NCI-H1930 (cell line): Measurements from ENCODE around the gene WNT7A.
"Not testable (repeated sequence)": the region's sequence is repeated elsewhere in the genome, so short reads cannot be mapped to it uniquely, and the experiment has no call there.

Experiments
- DNase-seq, 2 experiments: peaks; one replicate each; lab custom pipeline; 2025; lab: John Stamatoyannopoulos, UW

The WNT7A gene

DNA sequence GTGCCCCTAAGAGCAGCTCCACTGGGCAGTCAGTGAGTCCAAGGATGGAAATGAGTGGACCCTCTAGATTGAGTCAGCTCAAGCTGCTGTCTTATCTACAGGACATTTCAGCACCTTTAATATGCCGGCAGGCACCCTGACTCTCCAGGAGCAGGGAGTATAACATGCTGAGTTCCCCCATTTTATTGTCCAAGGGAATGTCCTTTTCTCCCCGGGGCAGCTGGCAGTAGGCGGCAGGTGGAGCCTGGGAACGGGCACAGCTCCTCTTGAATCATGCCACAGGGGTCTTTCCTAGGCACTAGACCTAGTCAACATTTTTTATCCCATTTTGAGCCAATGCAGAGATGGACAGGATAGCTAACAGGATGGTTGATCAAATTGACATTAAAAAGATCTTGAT, 14.8 kb downstream of the WNT7A start:
- DNase-seq: no peak

DNA sequence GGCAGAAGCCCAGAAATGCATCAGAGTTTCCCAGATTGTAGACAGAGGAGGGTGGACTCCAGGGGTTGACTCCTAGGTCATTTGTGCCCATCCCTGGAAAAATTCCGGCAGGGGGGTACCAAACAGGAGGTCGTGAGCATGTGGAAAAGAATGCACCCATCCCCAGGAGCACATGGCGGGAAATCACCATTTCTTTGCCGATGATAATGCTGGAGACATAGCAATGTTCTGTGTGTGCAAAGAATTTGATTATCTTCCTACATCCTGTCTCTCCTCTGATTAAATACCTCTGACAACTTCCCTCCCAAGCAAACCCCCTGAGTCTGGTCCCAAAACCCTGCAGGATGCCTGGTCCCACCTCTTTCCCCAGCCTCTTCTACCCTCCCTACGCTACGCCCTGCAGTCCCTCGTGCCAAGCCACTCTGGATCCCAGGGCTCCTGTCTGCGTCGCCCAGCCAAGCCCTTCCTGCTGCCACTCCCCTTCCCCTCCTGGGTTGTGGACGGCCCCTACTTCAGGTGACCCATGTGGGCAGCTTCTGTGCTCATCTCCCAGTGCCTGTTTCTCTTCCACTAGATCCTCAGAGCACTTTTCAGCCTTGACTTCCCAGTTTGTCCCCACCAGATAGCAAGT, 15.8 kb downstream of the WNT7A start:
- DNase-seq: no peak

DNA sequence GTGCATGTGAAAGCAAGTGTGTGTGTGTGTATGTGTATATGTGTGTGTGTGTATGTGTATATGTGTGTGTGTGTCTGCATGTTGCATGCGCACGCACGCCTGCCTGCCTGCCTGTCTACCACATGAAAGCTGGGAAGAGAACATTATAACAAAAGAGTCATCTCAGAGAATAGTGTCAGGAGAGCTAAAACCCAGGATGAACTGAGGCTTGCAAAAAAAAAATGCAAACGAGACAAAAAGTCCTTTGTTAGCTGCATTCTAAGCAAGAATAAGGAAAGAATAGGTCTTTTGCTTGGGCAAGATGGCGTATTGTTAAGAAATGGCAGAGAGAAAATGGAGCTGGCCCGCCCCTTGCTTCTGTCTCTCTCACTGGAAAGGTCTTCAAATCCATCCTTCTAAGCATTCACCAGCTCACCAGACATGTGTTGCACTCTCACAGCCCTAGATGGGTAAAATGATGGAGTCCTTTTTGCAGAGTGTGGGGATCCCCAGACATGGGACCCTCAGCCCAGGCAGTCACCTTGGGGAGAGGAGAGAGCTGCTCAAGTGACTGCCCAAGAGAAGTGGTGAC, 16.4 kb downstream of the WNT7A start:
- no peak for DNase-seq

DNA sequence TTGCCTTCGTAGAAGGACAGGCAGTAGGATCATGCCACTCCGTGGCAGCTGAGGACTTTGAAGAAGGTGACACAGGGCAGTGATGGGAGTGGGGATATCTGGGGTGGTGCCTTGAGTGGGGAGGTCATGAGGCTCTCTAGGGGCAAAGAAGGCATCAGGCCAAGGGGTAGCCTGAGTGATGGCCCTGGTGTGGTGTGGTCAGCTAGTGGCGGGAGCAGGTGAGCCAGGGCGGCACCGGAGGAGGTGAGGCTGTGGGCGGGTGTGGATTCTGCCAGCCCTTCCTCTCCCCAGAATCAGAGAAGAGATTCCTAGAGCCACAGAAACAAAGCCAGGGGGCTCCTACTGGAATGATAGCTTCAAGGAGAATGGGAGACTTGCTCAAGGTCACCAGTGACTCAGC, 18.4 kb downstream of the WNT7A start:
- DNase-seq: no peak

DNA sequence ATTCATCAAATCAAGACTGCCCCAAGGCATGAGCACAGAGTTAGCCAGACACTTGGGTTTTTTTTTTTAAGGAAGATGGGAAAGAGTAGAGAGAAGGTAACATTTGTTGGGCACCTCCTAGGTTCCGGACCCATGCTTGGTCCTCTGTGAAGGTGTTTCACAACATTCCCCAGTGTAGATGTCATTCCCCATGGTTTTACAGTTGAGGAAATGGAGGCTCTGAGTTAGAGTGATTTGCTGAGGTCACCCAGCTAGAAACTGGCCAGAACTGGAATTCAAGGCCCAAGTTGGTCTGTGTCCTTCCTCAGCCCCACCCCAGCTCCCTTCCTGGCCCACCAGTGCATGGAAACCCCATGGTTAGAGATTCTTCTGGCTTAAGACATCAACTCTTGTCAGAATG, 19.9 kb downstream of the WNT7A start:
- no peak for DNase-seq

DNA sequence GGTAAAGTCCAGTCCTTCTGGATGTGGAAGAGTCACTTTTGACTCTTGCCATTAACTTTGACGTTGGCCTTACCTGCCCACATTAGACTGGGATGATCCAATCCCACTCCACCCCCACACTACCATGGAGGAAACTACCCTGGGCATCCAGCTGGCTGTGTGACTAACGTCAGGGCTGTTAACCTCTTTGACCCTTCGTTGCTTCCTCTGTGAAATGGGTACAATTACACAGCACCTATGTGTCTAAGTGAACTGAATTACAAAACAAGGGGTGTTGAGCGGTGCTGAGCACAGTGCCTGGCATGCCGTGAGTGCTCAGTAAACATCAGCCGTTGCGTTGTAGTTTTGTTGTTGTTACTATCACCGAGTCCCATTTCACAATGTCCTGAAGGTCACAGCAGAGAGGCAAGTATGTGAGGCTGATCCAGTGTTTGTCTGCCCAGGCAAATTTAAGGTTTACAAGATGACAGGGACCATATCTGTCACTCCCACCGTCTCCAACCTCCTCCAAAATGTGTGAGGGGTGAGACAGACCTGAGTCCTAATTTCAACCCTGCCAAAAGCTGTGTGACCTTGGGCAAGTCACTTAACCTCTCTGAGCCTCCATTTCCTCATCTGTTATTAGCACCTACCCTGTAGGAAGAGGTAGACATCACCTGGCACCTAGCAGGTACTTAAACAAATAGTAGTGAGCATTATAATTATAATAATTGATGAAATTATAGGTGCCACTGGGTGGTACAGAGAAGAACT, 20.9 kb downstream of the WNT7A start:
- DNase-seq: no peak

DNA sequence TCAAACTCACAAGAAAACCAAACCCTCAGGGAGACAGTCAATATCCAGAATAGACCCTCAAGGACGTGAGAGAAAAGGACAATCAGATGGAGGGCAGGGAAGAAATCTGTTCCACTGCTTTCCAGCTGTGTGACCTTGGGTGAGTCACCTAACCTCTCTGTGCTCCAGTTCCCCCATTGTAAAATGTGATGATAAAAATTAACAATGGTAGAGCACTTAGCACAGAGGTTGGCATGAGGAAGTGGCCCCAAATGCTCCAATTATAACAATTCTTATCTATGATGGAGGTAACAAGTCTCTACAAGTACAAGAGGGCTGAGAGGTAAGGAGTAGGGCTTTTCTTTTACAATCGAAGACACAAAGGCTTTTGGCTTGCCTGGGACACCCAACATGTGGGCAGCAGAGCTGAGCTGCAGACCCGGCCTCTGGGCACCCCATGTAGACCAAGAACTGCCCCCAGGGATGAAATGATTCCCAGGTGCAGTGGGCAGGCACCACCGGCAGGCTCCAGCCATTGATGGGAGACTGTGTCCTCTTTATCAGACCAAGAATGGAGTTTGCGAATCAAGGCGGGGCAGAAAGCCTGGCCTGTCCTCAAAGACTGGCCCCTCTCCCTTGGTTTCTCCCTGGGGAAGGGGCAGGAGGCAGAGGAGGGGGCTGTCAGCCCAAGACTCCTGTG, 22.0 kb downstream of the WNT7A start:
- no peak for DNase-seq

DNA sequence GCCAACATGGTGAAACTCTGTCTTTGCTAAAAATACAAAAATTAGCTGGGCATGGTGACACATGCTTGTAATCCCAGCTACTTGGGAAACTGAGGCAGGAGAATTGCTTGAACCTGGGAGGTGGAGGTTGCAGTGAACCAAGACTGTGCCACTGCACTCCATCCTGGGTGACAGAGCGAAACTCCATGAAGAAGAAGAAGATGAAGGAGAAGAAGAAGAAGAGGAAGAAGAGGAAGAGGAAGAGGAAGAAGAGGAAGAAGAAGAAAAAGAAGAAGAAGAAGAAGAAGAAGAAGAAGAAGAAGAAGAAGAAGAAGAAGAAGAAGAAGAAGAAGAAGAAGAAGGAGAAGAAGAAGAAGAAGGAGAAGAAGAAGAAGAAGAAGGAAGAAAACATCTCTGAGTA, 23.2 kb downstream of the WNT7A start:
- not testable (repeated sequence) for DNase-seq

DNA sequence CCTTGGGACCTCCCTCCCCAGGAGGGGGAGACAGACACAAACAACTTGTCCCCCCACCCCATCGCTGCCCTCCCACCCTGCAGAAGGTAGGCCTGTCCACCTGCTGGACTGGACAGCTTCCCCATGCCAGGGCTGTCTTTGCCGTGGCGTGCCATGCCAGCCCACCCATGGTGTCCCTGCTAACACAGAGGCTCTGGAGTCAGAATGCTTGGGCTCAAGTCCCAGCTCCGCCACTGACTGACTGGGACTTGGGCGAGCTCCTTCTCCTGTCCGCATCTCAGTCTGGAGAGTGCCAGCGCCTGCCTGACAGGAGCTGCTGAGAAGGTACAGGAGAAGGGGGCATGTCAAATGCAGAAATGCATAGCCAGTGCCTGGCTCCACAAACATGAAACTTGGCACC, 23.9 kb downstream of the WNT7A start:
- no peak for DNase-seq

DNA sequence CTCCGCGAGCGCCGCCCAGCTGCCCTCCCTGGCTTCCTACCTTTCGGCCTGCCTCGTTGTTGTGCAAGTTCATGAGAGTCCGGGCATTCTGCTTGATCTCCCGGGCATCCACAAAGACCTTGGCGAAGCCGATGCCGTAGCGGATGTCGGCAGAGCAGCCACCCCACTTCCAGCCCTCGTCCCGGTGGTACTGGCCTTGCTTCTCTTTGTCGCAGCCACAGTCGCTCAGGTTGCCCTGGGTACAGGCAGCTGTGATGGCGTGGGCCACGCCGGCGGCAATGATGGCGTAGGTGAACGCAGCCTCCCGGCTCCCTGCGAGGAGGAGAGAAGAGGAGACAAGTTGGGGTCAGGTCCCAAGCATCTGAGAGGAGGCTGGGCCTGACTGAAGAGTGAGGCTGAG, 25.4 kb downstream of the WNT7A start:
- DNase-seq: no peak

DNA sequence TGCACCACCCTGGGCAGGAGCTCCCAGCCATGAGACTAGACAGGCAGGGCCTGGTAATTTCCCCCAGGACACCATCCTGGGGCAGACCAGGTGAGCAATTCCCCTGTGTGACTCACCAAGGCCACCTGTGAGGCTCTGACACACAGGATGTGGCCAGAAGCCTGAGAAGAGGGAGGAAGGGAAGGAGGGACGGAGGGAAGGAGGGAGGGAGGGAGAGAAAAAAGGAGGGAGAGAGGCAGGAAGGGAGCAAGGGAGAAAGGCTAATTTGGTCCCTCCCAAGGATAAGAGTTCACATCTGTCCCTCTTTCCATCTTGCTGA, 25.9 kb downstream of the WNT7A start:
- no peak for DNase-seq

DNA sequence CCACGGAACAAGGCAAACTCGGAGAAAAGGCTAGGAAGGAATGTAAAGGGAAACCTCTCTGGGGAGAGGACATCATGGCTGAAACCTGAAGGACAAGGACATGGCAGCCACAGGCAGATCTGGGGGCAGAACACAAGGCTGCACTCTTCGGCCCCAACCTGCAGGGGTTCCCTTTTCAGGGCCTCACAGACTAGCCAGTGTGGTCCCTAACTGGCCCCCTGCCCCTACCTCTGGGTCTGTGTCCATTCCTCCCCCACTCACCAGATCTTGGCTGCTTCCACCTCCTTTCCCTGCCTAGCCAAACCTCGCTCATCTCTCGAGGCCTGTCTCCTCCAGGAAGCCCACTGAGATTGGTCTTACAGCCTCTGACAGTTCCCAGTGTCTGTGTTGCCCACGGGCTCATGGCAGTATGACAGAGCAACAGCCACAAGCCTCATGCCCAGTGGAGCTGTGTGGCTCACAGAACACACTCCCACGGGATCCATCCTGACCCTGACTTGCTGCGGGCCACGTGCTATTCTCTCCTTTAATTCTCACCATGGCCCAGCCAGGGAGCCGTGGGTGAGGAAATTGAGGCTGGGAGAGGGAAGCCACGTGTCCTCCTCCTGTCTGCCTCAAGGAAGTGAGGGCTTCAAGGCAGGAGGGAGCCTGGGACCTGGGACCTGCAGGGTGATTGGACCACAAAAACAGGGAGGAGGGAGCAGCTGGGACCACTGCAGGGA, 26.5 kb downstream of the WNT7A start:
- DNase-seq: no peak

DNA sequence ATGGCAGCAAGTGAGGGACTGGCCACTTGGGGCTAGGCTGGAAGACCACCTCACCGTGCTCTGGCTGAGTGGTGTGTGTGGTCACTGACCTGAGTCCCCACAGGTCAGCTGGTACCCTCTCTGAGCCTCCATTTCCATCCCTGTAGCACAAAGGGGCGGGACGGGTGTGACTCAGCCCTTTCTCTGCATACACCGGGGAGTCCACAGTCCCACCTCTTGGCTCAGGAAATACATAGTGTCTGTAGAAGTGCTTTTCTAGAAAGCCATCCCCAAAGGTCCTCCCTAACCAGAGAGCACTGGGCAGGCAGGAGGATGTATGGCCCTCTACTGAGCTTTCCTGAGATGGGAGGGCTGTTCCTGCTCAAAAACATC, 27.2 kb downstream of the WNT7A start:
- DNase-seq: no peak

DNA sequence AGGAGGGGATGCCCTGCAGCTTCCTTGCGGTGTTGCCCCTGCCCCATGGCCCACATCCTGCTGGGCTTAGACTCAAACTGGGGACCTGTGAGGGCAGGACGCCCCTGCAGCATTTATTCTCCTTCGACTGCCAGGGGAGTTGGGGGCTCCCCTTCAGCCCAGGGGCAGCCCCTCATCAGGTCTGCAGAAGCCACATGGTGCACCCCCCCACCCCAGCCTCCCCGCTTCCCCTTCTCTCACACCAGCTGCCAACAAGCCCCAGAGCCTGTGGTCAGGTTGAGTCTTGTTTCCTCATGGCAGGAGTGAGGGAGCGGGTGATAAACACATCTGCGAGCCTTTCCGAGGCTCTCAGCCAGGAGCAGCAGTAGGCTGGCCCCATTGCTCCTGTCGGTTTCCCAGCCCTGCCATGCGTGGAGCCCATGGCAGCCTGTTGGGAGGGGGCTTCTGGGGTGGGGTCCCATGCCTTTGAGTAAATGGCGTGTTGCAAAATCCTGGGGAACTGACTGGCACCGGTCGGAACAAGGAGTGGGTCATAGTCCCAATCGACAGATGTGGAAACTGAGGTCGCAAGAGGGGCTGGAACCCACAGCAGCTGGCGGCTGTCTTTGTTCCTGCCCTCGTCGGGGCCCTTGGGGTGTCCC, 27.8 kb downstream of the WNT7A start:
- no peak for DNase-seq

DNA sequence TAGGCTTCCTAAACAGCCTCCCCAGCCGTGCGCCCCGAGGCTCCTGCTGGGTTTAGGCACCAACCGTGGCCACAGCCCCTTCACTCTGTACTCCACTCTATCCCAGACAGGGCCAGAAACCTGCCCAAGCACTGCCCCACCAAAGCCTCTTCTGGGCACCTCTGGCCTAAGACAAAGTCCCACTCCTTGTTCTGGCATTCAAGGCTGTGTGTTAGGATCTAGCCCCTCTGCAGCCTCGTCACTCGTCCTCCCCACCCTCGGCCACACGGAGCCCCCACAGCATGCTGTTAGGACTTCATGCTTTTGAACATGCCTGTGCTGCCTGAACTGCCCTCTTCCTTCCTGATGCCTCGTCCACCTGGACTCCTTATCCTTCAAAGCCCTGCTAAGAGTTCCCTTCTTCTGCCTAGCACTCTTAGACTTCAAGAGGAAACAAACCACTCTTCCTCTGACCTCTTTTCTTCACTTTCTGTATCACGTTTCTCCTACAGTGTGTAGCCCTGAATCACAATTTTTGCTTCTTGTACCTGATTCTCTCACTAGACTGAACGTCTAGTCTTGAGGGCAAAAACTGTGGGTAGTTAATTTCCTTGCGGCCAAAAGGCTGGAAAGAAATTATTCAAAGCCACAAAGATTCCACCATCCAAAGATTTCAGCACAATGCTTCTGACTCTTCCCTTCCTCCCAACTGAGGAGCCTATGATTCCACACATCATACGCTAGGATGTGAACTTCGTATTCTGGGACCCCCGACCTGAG, 28.6 kb downstream of the WNT7A start:
- DNase-seq: no peak

DNA sequence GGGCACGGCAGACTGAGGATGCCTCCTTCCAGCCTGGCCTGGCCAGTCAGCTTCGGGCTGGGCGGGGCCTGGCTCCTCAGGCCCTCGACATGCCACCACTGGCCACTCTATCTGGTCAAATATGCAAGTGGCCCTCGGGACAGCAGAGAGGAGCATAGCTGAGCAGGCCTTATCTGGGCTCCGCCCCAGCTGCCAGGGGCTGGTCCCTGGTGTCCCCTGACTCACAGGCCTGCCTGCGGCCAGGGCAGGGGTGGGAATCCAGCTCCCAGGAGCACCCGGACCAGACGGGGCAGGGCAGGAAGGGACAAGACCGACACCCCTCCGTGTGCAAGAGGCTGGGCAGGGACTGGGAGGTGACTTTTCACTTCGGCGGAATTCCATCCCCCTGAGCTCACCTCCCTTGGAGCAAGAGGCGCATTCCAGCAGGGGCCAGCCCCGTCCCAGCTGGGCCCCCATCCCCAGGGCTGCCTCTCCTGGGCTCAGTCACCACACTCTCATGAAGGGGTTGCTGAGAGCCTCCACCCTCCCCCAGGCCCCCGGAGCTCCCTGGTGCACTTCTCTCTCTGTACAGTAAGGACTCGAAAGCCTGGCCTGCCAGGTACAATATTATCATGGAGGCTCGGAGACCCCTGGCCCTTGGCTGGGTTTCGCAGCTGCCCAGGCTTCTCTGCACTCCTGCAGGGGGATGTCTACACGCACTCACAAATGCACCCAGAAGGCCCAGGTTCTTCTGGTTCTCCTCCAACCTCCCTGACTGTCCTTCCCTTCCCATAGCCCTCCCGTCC, 29.5 kb downstream of the WNT7A start:
- DNase-seq: no peak

DNA sequence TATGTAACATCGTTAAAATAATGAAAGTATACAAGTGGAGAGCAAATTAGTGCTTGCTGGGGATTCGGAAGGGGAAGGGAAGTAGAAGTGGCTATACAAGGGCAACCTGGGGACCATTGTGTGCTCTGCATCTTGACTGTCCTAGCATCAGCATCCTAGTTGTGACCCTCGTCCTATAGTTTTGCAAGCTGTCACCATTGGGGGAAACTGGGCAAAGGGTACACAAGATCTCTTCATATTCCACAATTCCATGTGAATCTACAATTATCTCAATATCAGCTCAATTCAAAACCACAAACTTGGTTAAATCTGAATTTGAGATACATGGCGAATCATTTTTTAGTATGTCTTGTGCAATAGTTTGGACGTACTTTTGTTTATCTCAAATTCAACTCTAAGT, 30.9 kb downstream of the WNT7A start:
- no peak for DNase-seq

DNA sequence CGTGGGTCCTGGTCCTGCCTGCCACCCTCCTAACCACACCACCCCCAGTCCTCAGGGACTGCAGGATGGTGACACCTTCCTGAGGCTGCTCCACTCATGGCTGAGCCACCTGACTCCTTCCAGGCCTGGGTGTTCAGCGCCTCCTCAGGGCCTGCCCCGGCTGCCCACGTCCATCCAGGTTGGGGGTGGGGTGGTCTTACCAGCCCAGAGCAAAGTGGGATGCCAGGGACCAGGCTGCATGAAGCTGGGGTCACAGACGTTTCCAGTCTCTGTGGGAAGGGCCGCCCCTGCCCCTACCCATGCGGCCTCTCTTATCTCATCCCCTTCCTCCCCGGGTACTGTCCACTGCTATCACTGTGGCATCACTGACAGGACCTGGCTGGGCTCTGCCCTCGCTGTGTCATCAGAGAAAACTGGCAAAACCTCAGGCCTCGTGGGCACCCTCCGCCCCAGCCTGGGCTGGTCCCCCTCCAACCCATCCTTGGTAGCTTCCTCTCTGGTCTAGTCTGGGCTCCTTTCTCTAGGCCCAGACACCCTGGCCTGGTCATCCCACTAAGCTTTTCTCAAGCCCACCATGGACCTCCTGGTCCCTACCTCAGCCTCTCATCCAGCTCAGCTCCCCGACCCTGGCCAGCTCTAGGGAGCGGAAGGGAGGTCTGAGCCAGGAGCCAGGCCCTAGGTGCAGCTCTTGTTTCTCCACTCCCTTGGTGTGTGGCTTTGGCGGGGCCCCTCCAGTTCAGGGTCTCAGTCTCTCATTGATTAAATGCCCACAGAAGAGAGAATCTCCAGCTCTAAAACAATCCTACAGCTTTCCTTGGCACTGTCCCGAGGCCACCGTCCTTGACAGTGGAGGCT, 32.9 kb downstream of the WNT7A start:
- DNase-seq: no peak

DNA sequence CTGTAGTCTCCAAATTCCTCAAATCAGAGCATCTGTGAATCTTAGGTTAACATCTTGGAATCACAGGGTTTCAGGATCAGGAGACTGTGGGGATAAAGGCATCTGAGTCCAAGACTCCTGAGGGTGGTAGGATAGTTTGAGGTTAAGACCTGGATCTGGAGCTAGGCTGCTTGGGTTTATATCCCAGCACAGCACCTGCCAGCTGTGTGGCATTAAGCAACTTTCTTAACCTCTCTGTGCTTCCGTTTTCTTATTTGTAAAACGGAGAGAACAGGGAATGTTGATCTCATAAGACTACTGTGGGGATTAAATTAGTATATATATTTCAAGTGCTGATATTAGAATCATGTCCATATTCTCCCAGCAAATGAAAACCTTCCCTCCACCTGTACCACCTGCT, 33.6 kb downstream of the WNT7A start:
- no peak for DNase-seq

DNA sequence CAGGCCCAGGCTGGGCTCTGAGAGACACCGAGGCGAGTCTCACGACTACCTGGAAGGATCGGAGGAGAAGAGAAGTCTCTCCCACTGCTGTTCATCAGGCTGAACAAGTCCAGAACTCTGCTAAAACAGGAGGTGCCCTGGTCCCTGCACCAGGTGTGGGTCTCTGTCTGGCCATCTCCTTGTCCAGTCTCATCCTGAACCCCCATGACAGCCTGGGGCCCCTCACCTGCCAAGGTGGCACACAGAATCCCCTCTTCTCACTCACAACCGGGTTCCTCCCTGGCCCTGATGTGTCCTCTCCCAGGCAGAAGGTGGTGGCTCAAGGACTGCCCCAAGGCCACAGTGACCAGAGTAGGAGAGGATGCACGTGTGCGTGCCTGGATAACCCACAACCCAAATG, 34.1 kb downstream of the WNT7A start:
- no peak for DNase-seq
